HepG2 (cell line): Measurements from ENCODE around the gene TBC1D21. TPM values are rescaled to one million over a fixed set of nuclear protein-coding genes. Genes with fewer than 3 reads are reported as not detected.
A peak's percentile ranks its signal among the peaks of the same experiment; 100 is the strongest.

ENCODE experiments used
- ATAC-seq: fragments of 200-7000 bp; cut with Tn5 transposase; 3 replicates; pipeline ENCODE4 v1.9.1; 2020; ENCODE audit warnings: mild to moderate bottlenecking, moderate library complexity
- BruUV-seq: library from RNA; stranded (reverse); fragments of 400-500 nt; replicated peaks from 2 replicates; lab custom pipeline; 2021; lab: Mats Ljungman, UMichigan
- CTCF ChIA-PET: fragments of 300-600 bp; formaldehyde crosslinking; extraction: SDS; loops from one replicate; lab custom pipeline; 2021; ENCODE audit warnings: low total read pairs, inconsistent platforms, low intra/inter-chr PET ratio; lab: Yijun Ruan, JAX
- POLR2A ChIA-PET: fragments of 350-600 bp; sonication (Branson Sonifier 250); formaldehyde crosslinking; loops from one replicate; lab custom pipeline; 2020; ENCODE audit warnings: antibody characterized with exemption, inconsistent platforms; lab: Yijun Ruan, JAX
- DNase-seq: peaks from one replicate; pipeline ENCODE4 v3.0.0-alpha.2; 2015; ENCODE audit warnings: low spot score
- FAIRE-seq: peaks from 3 replicates; lab custom pipeline; 2011; peaks lifted over from hg19 to GRCh38; lab: Jason Lieb, UNC
- H2AFZ ChIP-seq: one replicate; pipeline ENCODE4 v1.6.1; 2011; ENCODE audit warnings: low read length, inconsistent platforms
- H3K27ac ChIP-seq: fragments of 300-600 bp; 3 replicates; pipeline ENCODE4 v1.8.0; 2011; ENCODE audit warnings: mixed run types, mild to moderate bottlenecking, mixed read lengths, low read length, inconsistent platforms; ENCODE audit not compliant: insufficient read depth; ENCODE audit errors: extremely low read length
- H3K27me3 ChIP-seq, 2 experiments: fragments of 200-600 bp in 1 of 2; 2 replicates in 1 of 2; 3 replicates in 1 of 2; pipeline versions ENCODE4 v1.6.0 to v1.8.0; 2011; ENCODE audit warnings: low read length in 2 of 2, mild to moderate bottlenecking in 2 of 2, moderate library complexity in 2 of 2, inconsistent platforms in 1 of 2; ENCODE audit not compliant: insufficient read depth in 2 of 2, control insufficient read depth in 1 of 2
- H3K36me3 ChIP-seq, 2 experiments: fragments of 200-600 bp in 1 of 2; replicated peaks in 1 of 2; 2 replicates in 1 of 2; 3 replicates in 1 of 2; pipeline versions ENCODE4 v1.5.1 to v1.8.0; 2011; ENCODE audit warnings: low read length in 2 of 2, inconsistent platforms in 1 of 2; ENCODE audit not compliant: insufficient read depth in 2 of 2, control insufficient read depth in 1 of 2
- H3K4me1 ChIP-seq: 2 replicates; pipeline ENCODE4 v1.5.1; 2012; ENCODE audit warnings: low read length, inconsistent platforms; ENCODE audit not compliant: insufficient read depth
- H3K4me2 ChIP-seq: 2 replicates; pipeline ENCODE4 v1.6.0; 2011; ENCODE audit warnings: low read depth, low read length, inconsistent platforms
- H3K4me3 ChIP-seq, 3 experiments: fragments of 200-600 bp in 1 of 3; sonication (generic), shearing (Covaris generic) in 1 of 3; replicated peaks in 1 of 3; 2 replicates each; pipeline ENCODE4 v1.5.1; 2011 to 2016; ENCODE audit warnings: low read length in 3 of 3, inconsistent platforms in 2 of 3, low read depth in 2 of 3, mild to moderate bottlenecking in 2 of 3, control low read depth in 1 of 3, mixed read lengths in 1 of 3; ENCODE audit not compliant: insufficient read depth in 1 of 3
- H3K79me2 ChIP-seq: one replicate; pipeline ENCODE4 v1.6.1; 2011; ENCODE audit warnings: low read length, inconsistent platforms; ENCODE audit not compliant: insufficient read depth
- H3K9ac ChIP-seq: 2 replicates; pipeline ENCODE4 v1.6.0; 2011; ENCODE audit warnings: mild to moderate bottlenecking, low read depth, low read length, inconsistent platforms; ENCODE audit not compliant: insufficient read depth
- H3K9me3 ChIP-seq: 2 replicates; pipeline ENCODE4 v1.5.1; 2012; ENCODE audit warnings: mild to moderate bottlenecking, low read length
- H4K20me1 ChIP-seq: 2 replicates; pipeline ENCODE4 v1.6.0; 2011; ENCODE audit warnings: inconsistent platforms, mild to moderate bottlenecking, low read length, moderate library complexity; ENCODE audit not compliant: insufficient read depth
- FOXJ3 ChIP-seq: sonication (generic); formaldehyde crosslinking; IDR thresholded peaks from 2 replicates; pipeline ENCODE4 v1.4.0; 2020; ENCODE audit warnings: missing genetic modification reagents, mild to moderate bottlenecking, borderline replicate concordance
- MAFF ChIP-seq: IDR thresholded peaks from 2 replicates; pipeline ENCODE4 v1.6.1; 2011; ENCODE audit warnings: low read depth, low read length, improper control_type of control experiment
- MAFK ChIP-seq, 2 experiments: IDR thresholded peaks in 1 of 2; conservative IDR thresholded peaks in 1 of 2; 2 replicates each; pipeline ENCODE4 v1.6.1; 2011; ENCODE audit warnings: improper control_type of control experiment in 2 of 2, low read length in 2 of 2
- PAF1 ChIP-seq: IDR thresholded peaks from 2 replicates; pipeline ENCODE4 v1.6.1; 2016; ENCODE audit warnings: missing genetic modification reagents, missing compliant biosample characterization
- SCMH1 ChIP-seq: sonication (generic); formaldehyde crosslinking; IDR thresholded peaks from 2 replicates; pipeline ENCODE4 v1.9.0; 2021; ENCODE audit warnings: missing genetic modification reagents, mild to moderate bottlenecking, borderline replicate concordance
- ZNF431 ChIP-seq: sonication (generic); formaldehyde crosslinking; IDR thresholded peaks from 2 replicates; pipeline ENCODE4 v1.9.0; 2022; ENCODE audit warnings: missing genetic modification reagents, low read depth, mild to moderate bottlenecking, borderline replicate concordance
- WGBS: methylation state at CpG from one replicate; pipeline ENCODE4 v1.1.6; 2017; ENCODE audit warnings: low lambda C conversion rate; 5-methylcytosine and 5-hydroxymethylcytosine counted together
- in situ Hi-C: cut with HindIII; loops from 2 replicates; pipeline ENCODE4 v1.10.0; 2017; ENCODE audit warnings: low pct_unique_long_range_greater_than_20kb; ENCODE audit not compliant: extremely low pct_ligation_motif_present
- intact Hi-C: fragments of 100-400 bp; cut with micrococcal nuclease; formaldehyde crosslinking; loops from one replicate; pipeline ENCODE4 v1.10.0; 2022; ENCODE audit not compliant: unreplicated experiment
- polyA plus RNA-seq, 8 experiments: library from polyadenylated mRNA; depleted of rRNA in 3 of 8; stranded (reverse) in 7 of 8; unstranded in 1 of 8; fragments of >200 nt; fragmentation: Illumina TruSeq in 4 of 8; extraction: Trizol in 4 of 8; gene quantifications; 2 replicates each; pipeline versions ENCODE4 v1.2.1 to v1.2.3, GENCODE V29; 2011 to 2016; ENCODE audit warnings: low read depth in 4 of 8, missing spikeins in 1 of 8, mixed read lengths in 1 of 8; ENCODE audit not compliant: insufficient read depth in 1 of 8
- total RNA-seq, 5 experiments: library from RNA; depleted of rRNA; stranded (reverse); fragments of >200 nt; fragmentation: Illumina TruSeq; extraction: Trizol; gene quantifications; 2 replicates each; pipeline ENCODE4 v1.2.3, GENCODE V29; 2016; ENCODE audit warnings: low read depth in 1 of 5
- TF ChIP-seq, protein P1 (sequence below): sonication (generic); formaldehyde crosslinking; IDR thresholded peaks from 2 replicates; pipeline ENCODE4 v1.9.0; 2021; ENCODE audit warnings: missing genetic modification reagents, borderline replicate concordance
- TF ChIP-seq, protein P2 (sequence below): sonication (generic); formaldehyde crosslinking; IDR thresholded peaks from 2 replicates; pipeline ENCODE4 v1.4.0; 2020; ENCODE audit warnings: missing genetic modification reagents

TBC1D21 gene
- total and polyA plus RNA-seq, 2 of the 13 experiments (the other 11 are each of a cell fraction or from before 2014, with no cell fraction given): not detected

DNA sequence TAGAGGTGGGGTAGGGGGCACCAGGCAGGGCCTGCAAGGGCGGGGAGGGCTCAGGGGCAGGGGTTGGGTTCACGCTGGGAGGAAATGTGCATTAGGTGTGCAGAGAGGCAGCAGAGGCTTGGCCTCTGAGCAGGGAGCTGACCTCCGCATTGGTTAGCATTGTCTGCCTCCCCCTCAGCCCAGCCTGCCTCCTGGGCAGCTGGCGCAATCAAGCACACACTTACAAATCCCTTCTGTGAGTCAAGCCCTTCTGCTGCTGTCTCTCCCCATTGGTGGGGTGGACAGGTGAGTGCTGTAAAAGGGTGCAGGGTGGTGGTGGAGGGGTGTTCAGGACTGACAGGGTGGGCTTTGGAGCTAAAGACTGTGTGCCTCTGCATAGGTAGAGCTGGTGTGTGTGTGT, 62.2 kb downstream of the TBC1D21 start:
- H3K9me3 ChIP-seq: no peaks in the 10 kb centered on the region
- H3K36me3 ChIP-seq: no peaks in the 10 kb centered on the region
- POLR2A ChIA-PET: no interaction called here
- no peak overlapping the region for H3K9ac ChIP-seq
- 0% methylated on average over 1 of the region's 4 CpGs for WGBS
- CTCF ChIA-PET: no interaction called here
- no peak for DNase-seq
- TF ChIP-seq FOXJ3 (CRISPR knock-in tag) (no peak), PAF1 (CRISPR knock-in tag) (no peak)
- TF ChIP-seq, protein P1, sequence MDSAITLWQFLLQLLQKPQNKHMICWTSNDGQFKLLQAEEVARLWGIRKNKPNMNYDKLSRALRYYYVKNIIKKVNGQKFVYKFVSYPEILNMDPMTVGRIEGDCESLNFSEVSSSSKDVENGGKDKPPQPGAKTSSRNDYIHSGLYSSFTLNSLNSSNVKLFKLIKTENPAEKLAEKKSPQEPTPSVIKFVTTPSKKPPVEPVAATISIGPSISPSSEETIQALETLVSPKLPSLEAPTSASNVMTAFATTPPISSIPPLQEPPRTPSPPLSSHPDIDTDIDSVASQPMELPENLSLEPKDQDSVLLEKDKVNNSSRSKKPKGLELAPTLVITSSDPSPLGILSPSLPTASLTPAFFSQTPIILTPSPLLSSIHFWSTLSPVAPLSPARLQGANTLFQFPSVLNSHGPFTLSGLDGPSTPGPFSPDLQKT (CRISPR knock-in tag): no peak
- TF ChIP-seq, all 625 proteins: peak for 0
- Histone ChIP-seq H3K79me2 (no peaks in the 10 kb centered on the region), H4K20me1 (peaks cover 3% of the 10 kb centered on the region), H3K27me3 (peaks cover 6 to 34% of the 10 kb centered on the region in 2 experiments; a peak in 3 of 5 replicates), H3K4me1 (peaks cover 5% of the 10 kb centered on the region), H3K4me3 (no peak overlapping the region), H3K27ac (no peak overlapping the region), H3K4me2 (no peak overlapping the region), H2AFZ (no peak overlapping the region)
- intact Hi-C loops (no loop called here), in situ Hi-C loops (no loop called here)
- no TSS peak for BruUV-seq
- ATAC-seq (no peak), FAIRE-seq (no peak)

DNA sequence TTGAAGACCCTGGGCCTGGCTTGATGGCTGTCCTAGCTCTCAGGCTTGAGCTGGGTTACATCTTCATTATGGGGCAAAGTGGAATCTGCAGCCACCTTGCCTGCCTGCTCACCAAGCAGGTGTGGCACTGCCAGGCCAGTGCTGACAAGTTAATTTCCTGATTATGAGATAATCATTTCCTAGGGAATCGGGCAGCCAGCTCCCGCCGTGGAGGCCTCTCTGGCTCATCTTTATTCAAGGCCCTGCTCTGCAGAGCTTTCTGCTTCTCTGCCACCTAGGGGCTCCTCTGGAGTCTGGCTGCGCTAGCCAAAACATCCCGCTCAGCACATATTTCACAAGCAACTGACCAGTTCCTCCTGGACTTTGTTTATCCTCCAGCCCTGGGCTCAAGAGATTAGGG, 62.8 kb downstream of the TBC1D21 start:
- ATAC-seq (peak; percentile 77), FAIRE-seq (no peak), DNase-seq (no peak)
- H3K36me3 ChIP-seq: no peaks in the 10 kb centered on the region
- TF ChIP-seq, protein P2, sequence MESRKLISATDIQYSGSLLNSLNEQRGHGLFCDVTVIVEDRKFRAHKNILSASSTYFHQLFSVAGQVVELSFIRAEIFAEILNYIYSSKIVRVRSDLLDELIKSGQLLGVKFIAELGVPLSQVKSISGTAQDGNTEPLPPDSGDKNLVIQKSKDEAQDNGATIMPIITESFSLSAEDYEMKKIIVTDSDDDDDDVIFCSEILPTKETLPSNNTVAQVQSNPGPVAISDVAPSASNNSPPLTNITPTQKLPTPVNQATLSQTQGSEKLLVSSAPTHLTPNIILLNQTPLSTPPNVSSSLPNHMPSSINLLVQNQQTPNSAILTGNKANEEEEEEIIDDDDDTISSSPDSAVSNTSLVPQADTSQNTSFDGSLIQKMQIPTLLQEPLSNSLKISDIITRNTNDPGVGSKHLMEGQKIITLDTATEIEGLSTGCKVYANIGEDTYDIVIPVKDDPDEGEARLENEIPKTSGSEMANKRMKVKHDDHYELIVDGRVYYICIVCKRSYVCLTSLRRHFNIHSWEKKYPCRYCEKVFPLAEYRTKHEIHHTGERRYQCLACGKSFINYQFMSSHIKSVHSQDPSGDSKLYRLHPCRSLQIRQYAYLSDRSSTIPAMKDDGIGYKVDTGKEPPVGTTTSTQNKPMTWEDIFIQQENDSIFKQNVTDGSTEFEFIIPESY (CRISPR knock-in tag): peak; percentile 13; the same call in 1 of the 2 replicates
- TF ChIP-seq SCMH1 (no peak), MAFK (conservative IDR thresholded peaks at IDR 0.05 in 1 of 2, IDR thresholded peaks at IDR 0.05 in 1 of 2; ENCODE audit: low read length in 2 of 2) (peak in 1 of 2 experiments; percentile 34; a peak in 3 of 4 replicates), MAFF (peak; percentile 26; the same call in 1 of the 2 replicates), ZNF431 (CRISPR knock-in tag) (no peak)
- ChIA-PET POLR2A (no interaction called here), CTCF (no interaction called here)
- H3K27me3 ChIP-seq: peaks cover 5 to 32% of the 10 kb centered on the region in 2 experiments; a peak in 3 of 5 replicates
- BruUV-seq: no TSS peak
- H3K9me3 ChIP-seq: no peaks in the 10 kb centered on the region
- no peak overlapping the region for H3K27ac ChIP-seq
- in situ Hi-C loops: no loop called here
- H3K4me2 ChIP-seq: no peak overlapping the region
- WGBS: 4% methylated on average over 3 of the region's 5 CpGs
- H4K20me1 ChIP-seq: peaks cover 3% of the 10 kb centered on the region
- H3K79me2 ChIP-seq: no peaks in the 10 kb centered on the region
- no peak overlapping the region for H3K9ac ChIP-seq
- H3K4me1 ChIP-seq: peaks cover 11% of the 10 kb centered on the region
- no peak overlapping the region for H3K4me3 ChIP-seq
- no peak overlapping the region for H2AFZ ChIP-seq
- intact Hi-C loops: no loop called here
